GM15510 (cell line): Measurements from ENCODE around the gene TMCC2.

Source experiments
- POLR2A ChIP-seq: IDR thresholded peaks from 3 replicates; pipeline ENCODE4 v1.6.1; 2011; ENCODE audit warnings: borderline replicate concordance; ENCODE audit not compliant: insufficient read length; ENCODE audit errors: extremely low read depth

TMCC2 gene

GRCh38 chr1:205259324-205259832, 31.6 kb downstream of the TMCC2 start:
- TF ChIP-seq POLR2A: no peak

- TF ChIP-seq POLR2A: no peak
Observed at GRCh38 chr1:205259998-205260397, 32.3 kb downstream of the TMCC2 start.

GRCh38 chr1:205260948-205261732, 33.4 kb downstream of the TMCC2 start:
- TF ChIP-seq POLR2A: no peak

- no peak for TF ChIP-seq POLR2A
Observed at GRCh38 chr1:205261946-205262691, 34.4 kb downstream of the TMCC2 start.

GRCh38 chr1:205262731-205263171, 35.0 kb downstream of the TMCC2 start:
- no peak for TF ChIP-seq POLR2A

- TF ChIP-seq POLR2A: no peak
Observed at GRCh38 chr1:205263580-205264190, 35.9 kb downstream of the TMCC2 start.

GRCh38 chr1:205266611-205267305, 39.0 kb downstream of the TMCC2 start:
- TF ChIP-seq POLR2A: no peak

- TF ChIP-seq POLR2A: no peak
Observed at GRCh38 chr1:205267306-205267902, 39.7 kb downstream of the TMCC2 start.

GRCh38 chr1:205268846-205269680, 41.3 kb downstream of the TMCC2 start:
- no peak for TF ChIP-seq POLR2A

GRCh38 chr1:205269711-205270110, 42.0 kb downstream of the TMCC2 start:
- TF ChIP-seq POLR2A: no peak

GRCh38 chr1:205270271-205270670, 42.5 kb downstream of the TMCC2 start:
- TF ChIP-seq POLR2A: no peak

- TF ChIP-seq POLR2A: no peak
Observed at GRCh38 chr1:205270764-205271163, 43.0 kb downstream of the TMCC2 start.

- no peak for TF ChIP-seq POLR2A
Observed at GRCh38 chr1:205271277-205271676, 43.5 kb downstream of the TMCC2 start.

- TF ChIP-seq POLR2A: no peak
Observed at GRCh38 chr1:205271745-205272144, 44.0 kb downstream of the TMCC2 start.

GRCh38 chr1:205272536-205272935, 44.8 kb downstream of the TMCC2 start:
- TF ChIP-seq POLR2A: no peak
